Ishikawa (cell line): ENCODE data around the gene ARHGEF28.

Experiments used
- CEBPB ChIP-seq: IDR thresholded peaks from 2 replicates; pipeline ENCODE4 v1.6.1; 2012
- CREB1 ChIP-seq: IDR thresholded peaks from 2 replicates; pipeline ENCODE4 v1.6.1; 2012; ENCODE audit warnings: low read depth
- EGR1 ChIP-seq: IDR thresholded peaks from 2 replicates; pipeline ENCODE4 v1.6.1; 2012
- EP300 ChIP-seq: IDR thresholded peaks from 2 replicates; pipeline ENCODE4 v1.6.1; 2012; ENCODE audit warnings: borderline replicate concordance
- FOXM1 ChIP-seq: IDR thresholded peaks from 2 replicates; pipeline ENCODE4 v1.6.1; 2012; ENCODE audit warnings: low read depth, borderline replicate concordance
- MAX ChIP-seq: IDR thresholded peaks from 2 replicates; pipeline ENCODE4 v1.6.1; 2012
- NFIC ChIP-seq: IDR thresholded peaks from 2 replicates; pipeline ENCODE4 v1.6.1; 2012
- RAD21 ChIP-seq: IDR thresholded peaks from 2 replicates; pipeline ENCODE4 v1.6.1; 2012; ENCODE audit warnings: low read depth
- REST ChIP-seq: IDR thresholded peaks from 2 replicates; pipeline ENCODE4 v1.6.1; 2012; ENCODE audit warnings: low read depth, mild to moderate bottlenecking
- TAF1 ChIP-seq: IDR thresholded peaks from 2 replicates; pipeline ENCODE4 v1.6.1; 2012; ENCODE audit warnings: low read depth, mild to moderate bottlenecking
- TCF12 ChIP-seq: IDR thresholded peaks from 2 replicates; pipeline ENCODE4 v1.6.1; 2012; ENCODE audit warnings: low read depth
- TEAD4 ChIP-seq: IDR thresholded peaks from 2 replicates; pipeline ENCODE4 v1.6.1; 2012
- USF1 ChIP-seq: IDR thresholded peaks from 2 replicates; pipeline ENCODE4 v1.6.1; 2012
- YY1 ChIP-seq: IDR thresholded peaks from 2 replicates; pipeline ENCODE4 v1.6.1; 2012; ENCODE audit warnings: low read depth
- ZBTB7A ChIP-seq: IDR thresholded peaks from 2 replicates; pipeline ENCODE4 v1.6.1; 2012; ENCODE audit warnings: low read depth

The ARHGEF28 gene

GRCh38 chr5:73894860-73895259 is 268.9 kb downstream of the ARHGEF28 start:
- no peak for TF ChIP-seq ZBTB7A
- TF ChIP-seq CEBPB = no peak
- no peak for TF ChIP-seq RAD21
- TF ChIP-seq YY1 = no peak
- no peak for TF ChIP-seq MAX
- no peak for TF ChIP-seq EGR1
- TF ChIP-seq CREB1 = no peak

- TF ChIP-seq TAF1 (no peak), RAD21 (no peak), MAX (no peak)
Measured at GRCh38 chr5:73895471-73895870, 269.5 kb downstream of the ARHGEF28 start.

- TF ChIP-seq USF1 = no peak
- no peak for TF ChIP-seq TEAD4
- no peak for TF ChIP-seq REST
- no peak for TF ChIP-seq FOXM1
- no peak for TF ChIP-seq CREB1
- no peak for TF ChIP-seq TAF1
- TF ChIP-seq NFIC = no peak
- no peak for TF ChIP-seq EGR1
- no peak for TF ChIP-seq ZBTB7A
Measured at GRCh38 chr5:73896097-73896496, 270.1 kb downstream of the ARHGEF28 start.

- TF ChIP-seq CEBPB (no peak), FOXM1 (no peak), YY1 (no peak), MAX (no peak), EP300 (no peak), USF1 (no peak), NFIC (no peak), REST (no peak), TCF12 (no peak), TAF1 (no peak), EGR1 (no peak), ZBTB7A (no peak), RAD21 (no peak), CREB1 (no peak), TEAD4 (no peak)
Measured at GRCh38 chr5:73896668-73897067, 270.7 kb downstream of the ARHGEF28 start.

GRCh38 chr5:73897893-73898292 is 271.9 kb downstream of the ARHGEF28 start:
- TF ChIP-seq FOXM1 (no peak), REST (no peak), NFIC (no peak), TEAD4 (no peak)

- TF ChIP-seq EP300 (no peak), RAD21 (no peak)
Measured at GRCh38 chr5:73899055-73899454, 273.1 kb downstream of the ARHGEF28 start.
